Activated effector memory CD4-positive, alpha-beta T cell treated with anti-CD3 and anti-CD28 coated beads, Interleukin-2, amount 50 U/mL, for 16 hours (primary cell): ENCODE data around the gene UCMA.
A peak's percentile ranks its signal among the peaks of the same experiment; 100 is the strongest.

Experiments used
- DNase-seq: peaks from one replicate; pipeline ENCODE4 v3.0.0-alpha.2; 2020

The UCMA gene

DNA sequence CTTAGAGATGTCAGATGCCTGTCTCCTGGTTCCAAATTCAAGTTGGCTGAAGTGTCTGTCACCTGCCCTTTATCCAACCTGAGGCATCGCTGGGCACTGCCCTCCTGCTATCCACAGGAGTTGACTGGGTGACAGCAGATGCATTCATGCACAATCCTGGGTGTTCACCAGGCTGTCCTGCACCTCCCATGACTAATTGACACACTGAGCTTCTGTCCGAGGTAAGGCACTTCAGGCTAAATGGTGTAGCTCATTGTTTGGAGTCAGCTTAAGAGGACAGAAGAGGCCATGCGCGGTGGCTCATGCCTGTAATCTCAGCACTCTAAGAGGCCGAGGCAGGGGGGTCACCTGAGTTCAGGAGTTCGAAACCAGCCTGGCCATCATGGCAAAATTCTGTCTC is 2.4 kb downstream of the UCMA start:
- DNase-seq = peak; percentile 48

- DNase-seq = peak; percentile 41
Measured at GRCh38 chr10:13231190-13231589, 3.0 kb downstream of the UCMA start.

GRCh38 chr10:13227031-13227430 is 7.1 kb downstream of the UCMA start:
- DNase-seq = no peak

- no peak for DNase-seq
Measured at GRCh38 chr10:13225601-13226000, 8.6 kb downstream of the UCMA start.

DNA sequence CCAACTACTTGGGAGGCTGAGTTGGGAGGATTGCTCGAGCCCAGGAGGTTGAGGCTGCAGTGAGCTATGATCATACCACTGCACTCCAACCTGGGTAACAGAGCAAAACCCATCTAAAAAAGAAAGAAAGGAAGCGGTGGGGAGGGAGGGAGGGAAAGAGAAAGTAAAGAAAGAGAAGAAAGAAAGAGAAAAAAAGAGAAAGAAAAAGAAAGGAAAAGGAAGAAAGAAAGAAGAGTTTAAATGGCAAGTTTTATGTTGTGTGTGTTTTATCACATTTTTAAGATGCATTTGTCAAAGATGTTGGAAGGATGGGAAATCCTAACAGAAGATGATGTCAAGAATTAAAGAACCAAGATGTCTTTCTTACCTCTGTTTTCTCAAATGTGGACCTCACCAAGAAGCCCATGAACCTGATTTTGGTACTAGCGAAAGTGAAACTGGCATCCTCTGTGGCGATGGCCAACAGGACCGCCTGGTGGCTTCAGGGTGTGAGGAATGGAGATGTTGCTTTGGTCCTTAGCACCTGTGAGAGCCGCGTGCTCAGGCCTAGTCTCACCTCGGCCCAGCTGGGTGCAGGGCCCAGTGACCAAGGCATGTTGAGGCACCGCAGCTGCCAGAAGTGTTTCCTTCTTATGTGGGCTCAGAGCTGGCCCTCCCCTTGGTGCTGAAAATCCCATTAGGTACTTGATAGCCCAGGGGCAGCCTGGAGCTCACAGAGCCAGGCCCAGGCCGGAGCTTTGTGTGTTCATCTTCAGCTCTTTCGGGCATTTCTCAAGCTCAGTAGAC is 9.8 kb downstream of the UCMA start:
- DNase-seq = no peak

GRCh38 chr10:13223241-13223640 is 10.9 kb downstream of the UCMA start:
- DNase-seq = no peak

DNA sequence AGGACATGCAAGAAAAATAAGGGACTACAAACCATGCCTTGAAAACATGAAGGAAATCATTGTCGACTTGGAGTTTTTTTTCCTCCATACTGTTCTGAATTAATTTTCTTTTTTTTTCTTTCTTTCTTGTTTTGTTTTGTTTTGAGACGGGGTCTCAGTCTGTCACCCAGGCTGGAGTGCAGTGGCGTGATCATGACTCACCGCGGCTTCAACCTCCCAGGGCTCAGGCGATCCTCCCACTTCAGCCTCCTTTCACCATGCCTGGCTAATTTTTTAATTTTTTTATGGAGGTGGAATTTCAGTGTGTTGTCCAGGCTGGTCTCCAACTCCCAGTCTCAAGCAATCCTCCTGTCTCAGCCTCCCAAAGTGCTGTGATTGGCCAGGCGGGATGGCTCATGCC is 11.6 kb downstream of the UCMA start:
- DNase-seq = no peak

- DNase-seq = no peak
Measured at GRCh38 chr10:13222151-13222550, 12.0 kb downstream of the UCMA start.

- DNase-seq = no peak
Measured at GRCh38 chr10:13221572-13221971, 12.6 kb downstream of the UCMA start.

GRCh38 chr10:13219685-13220670 is 14.2 kb downstream of the UCMA start:
- DNase-seq = no peak

DNA sequence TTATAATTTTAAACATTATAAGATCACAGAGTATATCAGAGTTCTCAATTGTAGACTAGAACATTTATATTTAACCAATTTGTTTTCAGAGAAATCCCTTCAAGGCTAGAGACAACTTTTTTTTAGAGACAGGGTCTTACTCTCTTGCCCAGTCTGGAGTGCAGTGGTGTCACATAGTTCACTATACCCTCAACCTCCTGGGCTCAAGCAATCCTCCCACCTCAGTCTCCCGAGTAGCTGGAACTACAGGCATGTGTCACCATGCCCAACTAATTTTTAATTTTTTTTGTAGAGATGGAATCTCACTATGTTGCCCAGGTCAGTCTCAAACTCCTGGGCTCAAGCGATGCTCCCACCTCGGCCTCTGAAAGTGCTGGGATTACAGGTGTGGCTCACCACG is 15.3 kb downstream of the UCMA start:
- DNase-seq = no peak

DNA sequence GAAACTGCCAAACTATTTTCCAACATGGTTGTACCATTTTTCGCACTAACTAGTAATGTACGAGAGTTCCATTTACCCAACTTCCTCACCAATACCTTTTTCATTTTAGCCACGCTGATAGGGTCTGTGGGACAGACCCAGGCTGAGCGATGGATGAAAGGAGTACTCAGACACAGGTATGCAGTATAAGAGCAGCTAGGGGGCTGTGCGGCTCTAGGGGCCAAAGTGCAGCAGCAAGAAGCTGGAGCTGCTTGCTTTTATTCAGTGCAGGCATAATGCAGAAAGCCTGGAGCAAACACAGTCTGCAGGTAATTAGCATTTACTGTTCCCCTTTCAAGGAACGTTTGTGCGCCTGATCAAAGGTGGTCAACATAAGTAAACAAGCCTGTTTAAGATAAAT is 21.0 kb downstream of the UCMA start:
- no peak for DNase-seq

- DNase-seq = no peak
Measured at GRCh38 chr10:13206546-13207443, 27.4 kb downstream of the UCMA start.

DNA sequence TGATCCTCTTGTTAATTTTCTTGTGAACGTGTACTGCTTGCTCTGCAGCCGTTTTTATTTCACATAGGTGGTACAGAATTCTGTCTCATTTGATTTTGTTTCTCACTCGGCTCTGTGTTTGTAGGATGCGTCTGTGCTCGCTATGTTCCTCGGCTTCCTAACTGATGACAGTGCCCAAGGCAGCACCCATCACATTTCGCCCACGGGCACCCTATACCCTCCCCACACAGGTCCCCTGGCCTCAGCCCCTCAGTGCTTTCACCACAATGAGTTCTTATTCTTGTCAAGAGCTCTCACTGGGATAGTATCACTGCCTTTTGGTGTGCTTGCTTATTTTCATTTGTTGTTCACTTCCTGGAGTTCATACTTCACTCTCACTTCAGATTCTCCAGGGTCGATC is 28.1 kb downstream of the UCMA start:
- DNase-seq = no peak

DNA sequence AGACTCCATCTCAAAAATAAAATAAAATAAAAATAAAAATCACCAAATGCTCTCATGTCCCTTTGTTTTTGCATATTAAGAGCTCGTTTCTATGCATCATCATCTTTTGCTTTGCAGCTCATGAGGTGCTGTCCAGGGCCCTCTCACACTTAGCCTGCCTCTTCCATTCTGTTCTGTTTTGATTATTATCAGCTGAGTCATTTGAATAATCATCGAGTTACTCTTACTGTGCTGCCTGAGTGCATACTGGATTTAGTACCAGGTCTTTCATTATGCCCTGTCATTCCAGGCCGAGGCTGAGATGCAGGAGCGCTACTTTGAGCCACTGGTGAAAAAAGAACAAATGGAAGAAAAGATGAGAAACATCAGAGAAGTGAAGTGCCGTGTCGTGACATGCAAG is 33.0 kb downstream of the UCMA start:
- DNase-seq = no peak

DNA sequence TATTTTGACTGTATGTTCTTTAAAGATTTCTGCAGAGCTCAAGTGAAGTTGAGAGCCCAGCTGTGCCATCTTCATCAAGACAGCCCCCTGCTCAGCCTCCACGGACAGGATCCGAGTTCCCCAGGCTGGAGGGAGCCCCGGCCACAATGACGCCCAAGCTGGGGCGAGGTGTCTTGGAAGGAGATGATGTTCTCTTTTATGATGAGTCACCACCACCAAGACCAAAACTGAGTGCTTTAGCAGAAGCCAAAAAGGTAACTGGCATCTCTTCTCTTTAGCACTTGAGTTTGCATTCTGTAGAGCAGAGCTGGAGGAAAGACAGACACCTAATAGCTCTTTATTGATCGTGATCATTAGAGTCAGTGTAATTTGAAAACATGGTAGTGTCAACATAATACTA is 39.2 kb downstream of the UCMA start:
- no peak for DNase-seq

DNA sequence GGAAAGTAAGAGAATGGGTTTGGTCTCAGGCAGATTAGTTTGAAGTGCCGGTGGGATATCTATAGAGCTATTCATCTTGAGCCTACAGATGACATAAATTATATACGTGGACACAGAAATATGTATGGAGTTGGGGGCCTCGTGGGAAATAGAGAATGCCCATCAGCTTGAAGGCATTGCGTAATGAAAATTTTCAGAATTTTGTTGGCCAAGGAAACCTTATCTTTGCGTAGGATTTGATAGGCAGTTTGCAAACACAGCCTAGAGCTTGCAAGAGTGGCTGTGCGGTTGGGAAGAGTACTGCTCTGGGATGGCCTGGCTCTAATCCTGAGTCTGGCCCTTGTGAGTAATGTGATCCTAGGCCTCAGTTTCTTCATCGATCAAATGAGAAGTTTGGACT is 40.5 kb downstream of the UCMA start:
- DNase-seq = no peak

- DNase-seq = no peak
Measured at GRCh38 chr10:13191362-13191761, 42.8 kb downstream of the UCMA start.

DNA sequence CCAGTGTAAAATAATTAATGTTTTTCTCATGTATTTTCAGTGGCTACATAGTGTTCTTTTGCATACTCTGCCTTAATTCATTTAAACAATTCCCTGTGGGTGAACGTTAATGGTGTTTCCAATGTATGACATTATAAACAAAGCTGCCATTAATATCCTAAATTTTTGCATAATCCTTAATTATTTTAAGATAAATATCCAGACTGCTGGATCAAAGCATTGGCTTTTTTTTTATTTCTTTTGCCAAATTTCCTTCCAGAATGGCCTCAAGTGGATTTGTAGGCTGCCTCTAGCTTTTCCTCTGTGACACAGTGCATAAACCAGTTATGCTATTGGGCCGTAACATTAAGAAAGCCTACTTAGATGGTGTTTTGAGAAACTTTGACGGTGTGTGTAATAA is 43.4 kb downstream of the UCMA start:
- DNase-seq = no peak

DNA sequence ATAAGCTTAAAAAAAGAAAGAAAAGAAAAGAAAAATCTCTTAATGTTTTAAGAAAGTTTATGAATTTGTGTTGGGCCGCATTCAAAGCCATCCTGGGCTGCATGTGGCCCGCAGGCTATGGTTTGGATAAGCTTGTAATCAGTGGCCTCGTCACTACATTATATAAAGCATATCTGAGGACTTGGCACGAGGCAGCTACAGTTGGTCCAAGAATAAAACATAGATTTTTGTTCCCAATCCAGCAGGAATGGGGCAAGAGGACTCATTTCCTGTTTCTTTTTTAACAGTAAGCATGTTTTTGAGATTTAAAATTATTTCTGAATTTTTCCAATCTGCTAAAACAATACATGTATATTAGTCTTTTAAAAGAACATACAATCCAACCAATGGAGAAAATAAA is 44.2 kb downstream of the UCMA start:
- no peak for DNase-seq

DNA sequence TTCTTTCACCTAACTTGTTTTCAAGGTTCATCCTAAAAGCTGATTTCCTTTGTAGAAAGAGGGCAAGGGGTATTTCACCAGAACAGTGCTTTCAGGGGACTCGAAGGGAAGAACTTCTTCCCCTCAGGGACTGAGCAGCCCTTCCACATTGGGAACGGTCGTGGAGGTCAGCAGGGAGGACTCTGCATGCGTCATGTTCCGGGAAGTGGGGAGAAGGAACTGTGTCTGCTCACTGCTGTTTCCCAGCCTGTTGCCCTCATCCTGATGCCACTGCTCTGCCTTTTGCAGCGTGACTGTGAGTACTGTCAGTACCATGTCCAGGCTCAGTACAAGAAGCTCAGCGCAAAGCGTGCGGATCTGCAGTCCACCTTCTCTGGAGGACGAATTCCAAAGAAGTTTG is 45.6 kb downstream of the UCMA start:
- no peak for DNase-seq

DNA sequence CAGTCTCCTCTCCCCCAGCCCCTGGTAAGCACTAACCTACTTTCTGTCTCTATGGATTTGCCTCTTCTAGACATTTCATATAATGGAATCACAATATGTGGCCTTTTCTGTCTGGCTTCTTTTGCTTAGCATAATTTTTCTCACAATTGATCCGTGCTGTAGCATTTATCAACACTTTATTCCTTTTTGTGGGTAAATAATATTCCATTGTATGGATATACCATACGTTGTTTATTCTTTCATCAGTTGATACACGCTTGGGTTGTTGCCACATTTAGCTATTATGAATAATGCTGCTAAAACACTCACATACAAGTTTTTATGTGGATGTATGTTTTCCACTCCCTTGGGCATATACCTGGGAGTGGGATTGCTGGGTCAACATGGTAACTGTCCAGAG is 47.0 kb downstream of the UCMA start:
- no peak for DNase-seq
